ENCODE data around the gene OXLD1.

OXLD1 gene

GRCh38 chr17:81665205-81666091 is 957 bp downstream of the OXLD1 start:
- H4K20me1 ChIP-seq, result peaks cover 0 to 27% (median 12%) of the 10 kb centered on the region in 11 experiments; a peak in 12 of 22 replicates
- peak overlapping the region; percentile 84 to 100 (median 98) for H3K4me3 ChIP-seq
- TF ChIP-seq Cebpa-rat (IDR thresholded peaks at IDR 0.05), result no peak
- H3K27ac ChIP-seq, result peak overlapping the region; percentile 81 to 99 (median 95); a peak in 21 of 22 replicates
- H3K36me3 ChIP-seq, result peaks cover 32 to 46% (median 42%) of the 10 kb centered on the region in 11 experiments
- peak overlapping the region; percentile 88 to 99 (median 97) for H3K4me2 ChIP-seq
- H3K27me3 ChIP-seq, result no peaks in the 10 kb centered on the region
- H3K4me1 ChIP-seq, result peaks cover 35 to 53% (median 49%) of the 10 kb centered on the region in 10 experiments
- no peaks in the 10 kb centered on the region for H3K9me3 ChIP-seq (replicated peaks in 1 of 11)
- peak overlapping the region; percentile 91 to 99 (median 95) for H3K9ac ChIP-seq

GRCh38 chr17:81664051-81664470 is 2.3 kb downstream of the OXLD1 start:
- Histone ChIP-seq H4K20me1 (peaks cover 0 to 13% (median 1%) of the 10 kb centered on the region in 11 experiments; a peak in 7 of 22 replicates), H3K27ac (peak overlapping the region in 6 of 11 experiments; percentile 0 to 47 (median 17); a peak in 7 of 22 replicates), H3K4me3 (no peak overlapping the region), H3K9ac (peak overlapping the region in 3 of 11 experiments; percentile 7 to 18 (median 8); a peak in 1 of 22 replicates), H3K9me3 (replicated peaks in 1 of 11) (no peaks in the 10 kb centered on the region), H3K4me1 (peaks cover 36 to 52% (median 48%) of the 10 kb centered on the region in 10 experiments), H3K4me2 (peak overlapping the region in 6 of 11 experiments; percentile 20 to 99 (median 90); a peak in 6 of 22 replicates), H3K36me3 (peaks cover 18 to 32% (median 28%) of the 10 kb centered on the region in 11 experiments), H3K27me3 (no peaks in the 10 kb centered on the region)
- TF ChIP-seq Cebpa-rat (IDR thresholded peaks at IDR 0.05), result no peak

GRCh38 chr17:81662002-81662401 is 4.4 kb downstream of the OXLD1 start:
- Histone ChIP-seq H3K9ac (no peak overlapping the region), H4K20me1 (no peaks in the 10 kb centered on the region), H3K36me3 (peaks cover 8 to 18% (median 15%) of the 10 kb centered on the region in 11 experiments; a peak in 20 of 22 replicates), H3K4me3 (no peak overlapping the region), H3K4me2 (no peak overlapping the region), H3K27me3 (no peaks in the 10 kb centered on the region), H3K27ac (no peak overlapping the region), H3K4me1 (peaks cover 26 to 48% (median 41%) of the 10 kb centered on the region in 10 experiments), H3K9me3 (replicated peaks in 1 of 11) (no peaks in the 10 kb centered on the region)
- TF ChIP-seq Cebpa-rat (IDR thresholded peaks at IDR 0.05), result no peak

GRCh38 chr17:81660441-81660840 is 6.0 kb downstream of the OXLD1 start:
- no peak overlapping the region for H3K4me2 ChIP-seq
- H3K27ac ChIP-seq, result no peak overlapping the region
- no peak for TF ChIP-seq Cebpa-rat (IDR thresholded peaks at IDR 0.05)
- peaks cover 38 to 59% (median 51%) of the 10 kb centered on the region in 10 experiments for H3K4me1 ChIP-seq
- H3K27me3 ChIP-seq, result no peaks in the 10 kb centered on the region
- H3K9ac ChIP-seq, result peak overlapping the region in 2 of 11 experiments; percentile 6 to 28; a peak in 1 of 22 replicates
- peaks cover 8 to 18% (median 15%) of the 10 kb centered on the region in 11 experiments; a peak in 20 of 22 replicates for H3K36me3 ChIP-seq
- H3K4me3 ChIP-seq, result no peak overlapping the region
- H3K9me3 ChIP-seq (replicated peaks in 1 of 11), result no peaks in the 10 kb centered on the region
- no peaks in the 10 kb centered on the region for H4K20me1 ChIP-seq

GRCh38 chr17:81659038-81659437 is 7.4 kb downstream of the OXLD1 start:
- no peak for TF ChIP-seq Cebpa-rat (IDR thresholded peaks at IDR 0.05)
- no peak overlapping the region for H3K4me3 ChIP-seq
- H3K36me3 ChIP-seq, result peaks cover 0 to 4% (median 2%) of the 10 kb centered on the region in 11 experiments; a peak in 11 of 22 replicates
- no peaks in the 10 kb centered on the region for H3K9me3 ChIP-seq (replicated peaks in 1 of 11)
- H3K27ac ChIP-seq, result no peak overlapping the region
- H3K27me3 ChIP-seq, result no peaks in the 10 kb centered on the region
- peak overlapping the region in 9 of 11 experiments; percentile 8 to 50 (median 42); a peak in 14 of 22 replicates for H3K4me2 ChIP-seq
- peaks cover 37 to 57% (median 46%) of the 10 kb centered on the region in 10 experiments for H3K4me1 ChIP-seq
- no peak overlapping the region for H3K9ac ChIP-seq
- no peaks in the 10 kb centered on the region for H4K20me1 ChIP-seq

GRCh38 chr17:81656835-81657234 is 9.6 kb downstream of the OXLD1 start:
- Histone ChIP-seq H4K20me1 (no peaks in the 10 kb centered on the region), H3K4me2 (peak overlapping the region; percentile 53 to 92 (median 80)), H3K27me3 (no peaks in the 10 kb centered on the region), H3K36me3 (no peaks in the 10 kb centered on the region), H3K27ac (peak overlapping the region in 9 of 11 experiments; percentile 9 to 80 (median 66); a peak in 15 of 22 replicates), H3K9ac (peak overlapping the region in 9 of 11 experiments; percentile 25 to 70 (median 62); a peak in 15 of 22 replicates), H3K9me3 (replicated peaks in 1 of 11) (no peaks in the 10 kb centered on the region), H3K4me1 (peaks cover 53 to 72% (median 62%) of the 10 kb centered on the region in 10 experiments), H3K4me3 (peak overlapping the region in 2 of 10 experiments; percentile 23 to 31; a peak in 4 of 20 replicates)
- no peak for TF ChIP-seq Cebpa-rat (IDR thresholded peaks at IDR 0.05)

- peak within 1 kb of the TSS; percentile 53 to 92 (median 80) for H3K4me2 ChIP-seq
- peaks cover 53 to 78% (median 68%) of the 10 kb centered on the region in 10 experiments for H3K4me1 ChIP-seq
- TF ChIP-seq Cebpa-rat (IDR thresholded peaks at IDR 0.05), result no peak
- no peaks in the 10 kb centered on the region for H3K9me3 ChIP-seq (replicated peaks in 1 of 11)
- H3K27me3 ChIP-seq, result no peaks in the 10 kb centered on the region
- peak within 1 kb of the TSS in 10 of 11 experiments; percentile 24 to 70 (median 61); a peak in 17 of 22 replicates for H3K9ac ChIP-seq
- no peaks in the 10 kb centered on the region for H4K20me1 ChIP-seq
- peak within 1 kb of the TSS in 10 of 11 experiments; percentile 9 to 80 (median 64); a peak in 17 of 22 replicates for H3K27ac ChIP-seq
- H3K4me3 ChIP-seq, result peak within 1 kb of the TSS in 2 of 10 experiments; percentile 23 to 31; a peak in 4 of 20 replicates
- H3K36me3 ChIP-seq, result no peaks in the 10 kb centered on the region
Measured at GRCh38 chr17:81656118-81656743, 10.2 kb downstream of the OXLD1 start, which contains the start of gene PDE6G. Gene PDE6G, minus strand, starts transcription at chr17:81656542. Its CDS starts 3,237 bp downstream, at chr17:81653305.

- no peak overlapping the region for H3K4me3 ChIP-seq
- H3K9ac ChIP-seq, result peak overlapping the region in 8 of 11 experiments; percentile 3 to 70 (median 62); a peak in 14 of 22 replicates
- no peaks in the 10 kb centered on the region for H3K27me3 ChIP-seq
- no peaks in the 10 kb centered on the region for H3K36me3 ChIP-seq
- peak overlapping the region; percentile 53 to 92 (median 80) for H3K4me2 ChIP-seq
- 0 out of 22 replicates have a peak, but pooled peaks cover 0 to 2% (median 0%) of the 10 kb centered on the region in 11 experiments for H3K9me3 ChIP-seq (replicated peaks in 1 of 11)
- peaks cover 53 to 82% (median 74%) of the 10 kb centered on the region in 10 experiments for H3K4me1 ChIP-seq
- no peak for TF ChIP-seq Cebpa-rat (IDR thresholded peaks at IDR 0.05)
- H3K27ac ChIP-seq, result peak overlapping the region in 7 of 11 experiments; percentile 49 to 80 (median 74); a peak in 13 of 22 replicates
- H4K20me1 ChIP-seq, result no peaks in the 10 kb centered on the region
Measured at GRCh38 chr17:81655378-81656117, 10.9 kb downstream of the OXLD1 start.
